ENCODE results near the gene TMEM181.

DNA sequence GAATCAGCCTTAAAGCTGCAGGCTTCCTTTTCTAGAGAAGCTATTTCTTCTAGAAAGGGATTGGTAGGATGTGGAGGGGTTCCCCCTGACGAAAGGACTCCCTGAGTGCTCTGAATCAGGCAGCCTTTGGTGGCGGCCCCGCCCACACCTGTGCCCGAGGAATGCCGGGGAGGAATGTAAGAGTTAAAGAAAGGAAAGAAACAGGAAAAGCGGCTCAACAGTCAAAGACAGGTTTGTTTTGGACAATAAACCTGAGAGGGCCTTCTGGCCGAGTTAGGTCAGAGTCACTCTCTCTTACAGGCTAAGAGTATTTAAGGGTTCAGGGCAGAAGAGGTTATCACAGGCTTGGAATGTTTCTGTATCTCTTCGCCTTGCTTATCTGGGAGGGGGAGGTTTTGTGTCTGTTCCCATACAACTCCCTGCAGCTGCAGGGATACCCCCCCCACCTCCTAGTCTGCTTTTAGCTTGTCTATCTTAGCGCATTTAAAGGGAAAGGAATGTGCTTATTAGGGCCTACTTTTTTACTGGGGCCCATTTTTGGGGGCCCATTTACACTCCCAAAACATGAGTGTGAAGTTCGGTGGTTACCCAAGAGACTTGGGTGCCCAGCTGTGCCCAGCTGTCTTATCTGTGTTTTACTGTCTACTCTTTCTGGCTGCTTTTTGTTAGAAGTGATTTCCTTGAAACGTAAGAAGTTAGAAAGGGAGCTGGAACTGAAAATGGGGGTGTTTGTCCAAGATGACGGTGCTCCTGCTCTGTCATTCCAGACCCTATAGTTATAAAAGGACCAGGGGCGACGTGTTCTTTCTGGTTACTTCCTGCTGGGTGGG, 51.9 kb downstream of the TMEM181 start:
- TF ChIP-seq NR2C2 (CRISPR knock-in tag; IDR thresholded peaks at IDR 0.05; ENCODE audit: borderline replicate concordance): no peak
- no peak for TF ChIP-seq MAZ (IDR thresholded peaks at IDR 0.05; ENCODE audit: borderline replicate concordance, low read depth, low read length)
- TF ChIP-seq MAZ (CRISPR knock-in tag; IDR thresholded peaks at IDR 0.05; ENCODE audit: low read depth): no peak
- TF ChIP-seq KLF16 (CRISPR knock-in tag; IDR thresholded peaks at IDR 0.05): no peak
- TF ChIP-seq NFKB2 (CRISPR knock-in tag; IDR thresholded peaks at IDR 0.05; ENCODE audit: borderline replicate concordance): no peak
- TF ChIP-seq, protein P1, sequence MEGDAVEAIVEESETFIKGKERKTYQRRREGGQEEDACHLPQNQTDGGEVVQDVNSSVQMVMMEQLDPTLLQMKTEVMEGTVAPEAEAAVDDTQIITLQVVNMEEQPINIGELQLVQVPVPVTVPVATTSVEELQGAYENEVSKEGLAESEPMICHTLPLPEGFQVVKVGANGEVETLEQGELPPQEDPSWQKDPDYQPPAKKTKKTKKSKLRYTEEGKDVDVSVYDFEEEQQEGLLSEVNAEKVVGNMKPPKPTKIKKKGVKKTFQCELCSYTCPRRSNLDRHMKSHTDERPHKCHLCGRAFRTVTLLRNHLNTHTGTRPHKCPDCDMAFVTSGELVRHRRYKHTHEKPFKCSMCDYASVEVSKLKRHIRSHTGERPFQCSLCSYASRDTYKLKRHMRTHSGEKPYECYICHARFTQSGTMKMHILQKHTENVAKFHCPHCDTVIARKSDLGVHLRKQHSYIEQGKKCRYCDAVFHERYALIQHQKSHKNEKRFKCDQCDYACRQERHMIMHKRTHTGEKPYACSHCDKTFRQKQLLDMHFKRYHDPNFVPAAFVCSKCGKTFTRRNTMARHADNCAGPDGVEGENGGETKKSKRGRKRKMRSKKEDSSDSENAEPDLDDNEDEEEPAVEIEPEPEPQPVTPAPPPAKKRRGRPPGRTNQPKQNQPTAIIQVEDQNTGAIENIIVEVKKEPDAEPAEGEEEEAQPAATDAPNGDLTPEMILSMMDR (CRISPR knock-in tag; IDR thresholded peaks at IDR 0.05): no peak
- TF ChIP-seq REPIN1 (CRISPR knock-in tag; IDR thresholded peaks at IDR 0.05; ENCODE audit: borderline replicate concordance, low read depth): no peak
- TF ChIP-seq MYC (CRISPR knock-in tag; IDR thresholded peaks at IDR 0.05; ENCODE audit: borderline replicate concordance): no peak
- TF ChIP-seq, protein P2, sequence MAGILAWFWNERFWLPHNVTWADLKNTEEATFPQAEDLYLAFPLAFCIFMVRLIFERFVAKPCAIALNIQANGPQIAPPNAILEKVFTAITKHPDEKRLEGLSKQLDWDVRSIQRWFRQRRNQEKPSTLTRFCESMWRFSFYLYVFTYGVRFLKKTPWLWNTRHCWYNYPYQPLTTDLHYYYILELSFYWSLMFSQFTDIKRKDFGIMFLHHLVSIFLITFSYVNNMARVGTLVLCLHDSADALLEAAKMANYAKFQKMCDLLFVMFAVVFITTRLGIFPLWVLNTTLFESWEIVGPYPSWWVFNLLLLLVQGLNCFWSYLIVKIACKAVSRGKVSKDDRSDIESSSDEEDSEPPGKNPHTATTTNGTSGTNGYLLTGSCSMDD (CRISPR knock-in tag; IDR thresholded peaks at IDR 0.05): no peak
- no peak for TF ChIP-seq FLYWCH1 (CRISPR knock-in tag; IDR thresholded peaks at IDR 0.05)
- no peak for TF ChIP-seq SIX4 (CRISPR knock-in tag; IDR thresholded peaks at IDR 0.05)
- no peak for TF ChIP-seq ZNF879 (CRISPR knock-in tag; IDR thresholded peaks at IDR 0.05)
- TF ChIP-seq JUN (CRISPR knock-in tag; IDR thresholded peaks at IDR 0.05): no peak
- no peak for TF ChIP-seq POLR2A (IDR thresholded peaks at IDR 0.05; ENCODE audit: insufficient read depth in 1 of 2, low read depth in 2 of 2, low read length in 2 of 2)
- no peak for TF ChIP-seq CREB1 (IDR thresholded peaks at IDR 0.05)
- TF ChIP-seq CREB1 (CRISPR knock-in tag; IDR thresholded peaks at IDR 0.05): no peak

All from HepG2 (cell line).